Measurements from ENCODE around the gene YJU2.
A peak's percentile ranks its signal among the peaks of the same experiment; 100 is the strongest.

Gene YJU2

GRCh38 chr19:4298810-4299550 is 52.1 kb downstream of the YJU2 start:
- DNase-seq (ENCODE audit: low read depth in 2 of 2): no peak

- no peak for DNase-seq (ENCODE audit: low read depth in 2 of 2)
Observed at GRCh38 chr19:4300589-4300988, 53.7 kb downstream of the YJU2 start.

DNA sequence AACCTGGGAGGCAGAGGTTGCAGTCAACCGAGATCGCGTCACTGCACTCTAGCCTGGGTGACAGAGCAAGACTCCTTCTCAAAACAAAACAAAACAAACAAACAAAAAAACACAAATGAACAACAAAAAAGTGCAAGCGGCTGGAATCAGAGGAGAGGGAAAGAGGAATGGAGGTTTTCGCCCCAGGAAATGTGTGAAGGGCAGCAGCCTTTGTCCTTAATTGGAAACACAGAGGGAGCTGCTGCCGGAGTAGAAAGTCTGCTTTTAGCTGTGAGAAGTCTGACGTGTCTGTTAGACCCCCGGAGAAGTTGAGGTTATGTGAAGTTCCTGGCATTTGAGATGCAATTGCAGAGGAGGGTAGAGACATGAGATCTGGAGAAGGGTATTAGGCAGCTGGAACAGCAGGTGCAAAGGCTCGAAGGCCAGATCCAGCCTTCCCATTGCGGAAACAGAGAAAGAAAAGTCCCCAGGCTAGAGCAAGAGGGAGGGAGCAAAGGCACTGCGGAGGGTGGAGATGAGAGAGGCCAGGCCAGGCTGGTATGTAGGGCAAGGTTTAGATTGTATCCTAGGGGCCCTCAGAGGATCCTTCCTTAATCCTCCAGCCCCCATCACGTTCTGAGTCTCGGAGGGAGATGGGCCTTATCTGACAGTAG is 54.8 kb downstream of the YJU2 start:
- no peak for DNase-seq (ENCODE audit: low read depth in 2 of 2)

DNA sequence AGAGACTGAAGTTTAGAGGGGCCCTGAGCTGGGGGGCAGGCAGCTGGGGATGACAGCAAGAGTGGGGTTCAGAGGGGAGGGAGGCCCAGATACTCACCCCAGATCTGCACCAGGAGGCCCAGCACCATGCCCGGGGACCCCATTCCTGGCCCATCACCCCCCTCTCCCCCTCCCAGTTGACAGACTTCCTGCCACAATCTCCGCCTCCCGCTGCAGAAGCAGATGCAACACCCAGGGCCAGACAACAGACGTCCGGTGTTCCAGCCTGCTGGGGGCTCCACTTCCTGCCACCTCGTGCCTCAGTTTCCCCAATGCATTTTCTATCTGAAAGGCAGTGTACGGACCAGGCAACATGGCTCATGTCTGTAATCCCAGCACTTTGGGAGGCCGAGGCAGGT is 55.4 kb downstream of the YJU2 start, which contains the start of gene TMIGD2:
Gene TMIGD2 (minus strand): TSS at position 147 of the 398 bp plus-strand sequence. CDS start 4 bp downstream, at position 143.
- DNase-seq (ENCODE audit: low read depth in 2 of 2): no peak

DNA sequence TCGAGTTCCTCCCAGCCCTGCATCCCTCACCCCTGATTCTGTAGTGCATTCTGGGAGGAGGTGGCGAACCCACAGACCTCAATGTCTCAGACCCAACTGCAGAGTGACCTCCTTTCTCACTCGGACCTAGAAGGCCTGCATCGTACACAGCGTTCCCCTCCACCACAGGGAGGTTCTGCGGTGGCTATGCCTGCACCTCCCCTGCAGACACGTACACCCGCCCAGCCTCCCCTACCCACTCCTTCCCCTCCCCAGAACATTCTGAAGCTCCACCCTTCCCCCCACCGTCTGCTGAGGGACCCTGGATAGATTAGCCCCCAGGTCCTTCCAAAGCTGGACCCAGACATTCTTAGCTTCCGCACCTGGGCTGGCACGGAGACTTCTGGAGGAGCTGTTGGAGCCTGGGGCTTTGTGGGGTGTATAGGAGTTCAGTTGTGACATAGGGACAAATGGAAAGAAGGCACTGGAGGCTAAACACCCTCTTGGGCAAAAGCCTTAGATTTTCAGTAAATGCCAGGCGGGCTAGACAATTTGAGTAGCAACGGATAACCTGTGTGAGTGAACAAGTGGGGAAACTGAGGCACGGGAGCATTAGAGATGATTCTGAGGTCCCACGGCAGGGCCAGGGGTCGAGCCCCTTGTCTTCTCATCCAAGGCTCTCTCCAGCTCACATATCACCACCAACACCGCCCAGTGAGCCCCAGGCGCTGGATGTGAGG is 57.1 kb downstream of the YJU2 start:
- no peak for DNase-seq (ENCODE audit: low read depth in 2 of 2)

- peak; percentile 20 to 29 for DNase-seq (ENCODE audit: low read depth in 2 of 2)
Observed at GRCh38 chr19:4304538-4305256, 57.8 kb downstream of the YJU2 start, which contains the start of gene FSD1. TSS of gene FSD1 (plus strand) at chr19:4304598. CDS start at chr19:4304747, 149 bp downstream.

GRCh38 chr19:4305257-4305612 is 58.4 kb downstream of the YJU2 start:
- DNase-seq (ENCODE audit: low read depth in 2 of 2): no peak

GRCh38 chr19:4305659-4306058 is 58.8 kb downstream of the YJU2 start:
- no peak for DNase-seq (ENCODE audit: low read depth in 2 of 2)

- DNase-seq (ENCODE audit: low read depth in 2 of 2): no peak
Observed at GRCh38 chr19:4310247-4311121, 63.6 kb downstream of the YJU2 start.

GRCh38 chr19:4313847-4314490 is 67.1 kb downstream of the YJU2 start:
- no peak for DNase-seq (ENCODE audit: low read depth in 2 of 2)

DNA sequence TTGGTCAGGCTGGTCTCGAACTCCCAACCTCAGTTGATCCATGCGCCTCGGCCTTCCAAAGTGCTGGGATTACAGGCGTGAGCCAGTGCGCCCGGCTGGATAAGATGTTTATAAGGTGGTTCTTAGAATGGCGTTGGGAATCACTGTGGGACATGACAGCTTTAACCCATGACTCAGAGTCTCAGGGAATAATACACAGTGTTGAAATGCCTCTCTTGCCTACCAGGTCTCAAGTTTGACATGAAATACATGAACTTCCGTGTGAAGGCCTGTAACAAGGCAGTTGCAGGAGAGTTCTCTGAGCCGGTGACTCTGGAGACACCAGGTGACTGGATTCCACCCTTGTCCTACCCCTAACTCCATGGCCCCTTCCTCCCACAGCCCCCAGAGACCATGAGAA is 70.1 kb downstream of the YJU2 start:
- DNase-seq (ENCODE audit: low read depth in 2 of 2): no peak

- DNase-seq (ENCODE audit: low read depth in 2 of 2): no peak
Observed at GRCh38 chr19:4318460-4318859, 71.6 kb downstream of the YJU2 start.
